OCI-M2 (cell line): ENCODE measurements around the gene MGAT3.

Source experiments
- DNase-seq: peaks from one replicate; lab custom pipeline; 2025; ENCODE audit not compliant: unreplicated experiment; lab: John Stamatoyannopoulos, UW

The MGAT3 gene

DNA sequence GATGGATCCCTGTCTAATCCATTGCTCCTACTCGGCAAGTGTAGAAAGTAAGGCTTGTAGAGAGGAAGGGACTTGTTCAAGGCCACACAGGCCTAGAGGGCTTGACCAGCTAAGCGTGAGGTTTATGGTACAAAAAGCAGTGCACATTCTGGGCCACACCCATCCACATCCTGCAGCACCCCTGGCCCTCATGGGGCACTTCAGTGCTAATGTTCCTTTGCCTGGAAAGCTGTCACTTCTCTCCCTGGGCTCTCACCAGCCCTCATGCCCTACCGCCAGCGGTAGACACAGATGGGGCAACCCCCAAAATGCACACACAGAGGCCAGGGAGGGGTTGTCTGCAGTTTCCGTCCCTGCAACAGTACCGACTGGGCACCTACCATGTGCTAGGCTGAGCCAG, 7.1 kb upstream of the MGAT3 start:
- DNase-seq = no peak

DNA sequence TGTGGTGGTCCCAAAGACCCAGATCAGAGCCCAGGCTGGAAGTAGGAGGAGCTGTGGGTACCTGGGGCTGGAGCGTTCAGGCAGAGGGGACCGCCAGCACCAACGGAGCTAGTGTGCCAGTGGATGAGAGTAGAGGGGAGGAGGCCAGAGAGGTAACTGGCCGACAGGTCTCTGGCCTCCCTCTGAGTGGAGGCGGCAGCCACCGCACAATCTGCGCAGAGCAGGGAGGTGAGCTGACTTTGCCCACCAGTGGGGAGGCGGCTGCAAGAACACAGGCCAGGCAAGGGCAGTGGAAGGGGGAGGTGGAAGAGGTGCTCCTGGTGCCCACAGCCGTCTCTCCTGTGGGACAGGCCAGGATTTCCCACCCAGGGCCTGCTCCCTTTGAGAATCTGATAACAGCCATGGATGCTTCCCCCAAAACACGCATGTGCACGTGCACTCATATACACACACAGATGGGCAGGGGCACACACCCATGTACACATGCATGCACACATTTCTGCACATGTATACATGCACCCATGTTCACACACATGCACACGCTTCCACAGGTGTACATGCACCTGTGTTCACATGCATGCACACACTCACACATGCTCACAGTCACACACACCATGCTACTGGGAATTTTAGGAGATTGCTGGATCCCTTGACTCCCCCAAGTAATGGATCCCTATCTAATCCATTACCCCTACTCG, 6.4 kb upstream of the MGAT3 start:
- no peak for DNase-seq

DNA sequence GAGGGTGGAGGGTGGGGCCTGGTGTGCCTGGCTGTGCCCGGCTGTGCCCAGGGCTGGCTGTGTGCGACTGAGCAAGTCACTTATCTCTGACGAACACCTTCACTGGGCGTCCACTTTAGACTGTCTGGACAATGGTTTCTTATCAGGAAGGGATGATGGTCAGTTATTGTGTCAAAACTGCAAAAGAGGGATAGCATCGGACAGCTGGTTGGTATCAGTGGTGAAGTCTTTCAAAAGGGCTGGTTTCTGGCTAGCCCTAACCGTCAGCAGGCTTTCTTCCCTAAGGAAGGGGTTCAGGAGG, 4.1 kb upstream of the MGAT3 start:
- DNase-seq = no peak

DNA sequence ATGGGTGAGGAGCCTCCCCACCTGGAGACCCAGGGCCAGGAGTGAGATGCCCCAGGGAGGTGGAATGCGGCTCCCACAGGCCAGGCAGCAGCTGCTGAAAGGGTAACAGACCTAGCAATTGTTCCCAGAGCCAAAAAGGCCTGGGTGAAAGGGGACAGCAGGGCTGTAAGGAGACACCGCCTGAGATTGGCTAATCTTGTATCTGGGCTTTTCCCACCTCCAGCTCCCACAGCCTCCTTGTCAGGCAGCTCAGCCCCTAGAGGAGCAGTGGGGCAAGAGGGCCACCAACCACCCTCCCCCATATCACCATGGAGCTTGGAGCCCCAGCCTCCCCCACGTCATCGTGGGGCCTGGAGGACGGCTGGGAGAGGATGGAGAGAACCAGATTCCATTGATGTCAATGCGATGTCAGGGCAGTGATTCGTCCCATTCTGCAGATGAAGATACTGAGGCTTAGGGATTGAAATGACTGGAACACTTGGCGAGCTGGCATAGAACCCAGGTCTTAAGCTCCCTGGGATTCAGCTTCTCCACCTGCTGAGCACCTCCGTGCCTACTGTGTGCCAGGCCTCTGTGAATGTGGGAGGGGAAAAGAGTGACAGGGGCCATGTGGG, 2.9 kb upstream of the MGAT3 start:
- DNase-seq = no peak

DNA sequence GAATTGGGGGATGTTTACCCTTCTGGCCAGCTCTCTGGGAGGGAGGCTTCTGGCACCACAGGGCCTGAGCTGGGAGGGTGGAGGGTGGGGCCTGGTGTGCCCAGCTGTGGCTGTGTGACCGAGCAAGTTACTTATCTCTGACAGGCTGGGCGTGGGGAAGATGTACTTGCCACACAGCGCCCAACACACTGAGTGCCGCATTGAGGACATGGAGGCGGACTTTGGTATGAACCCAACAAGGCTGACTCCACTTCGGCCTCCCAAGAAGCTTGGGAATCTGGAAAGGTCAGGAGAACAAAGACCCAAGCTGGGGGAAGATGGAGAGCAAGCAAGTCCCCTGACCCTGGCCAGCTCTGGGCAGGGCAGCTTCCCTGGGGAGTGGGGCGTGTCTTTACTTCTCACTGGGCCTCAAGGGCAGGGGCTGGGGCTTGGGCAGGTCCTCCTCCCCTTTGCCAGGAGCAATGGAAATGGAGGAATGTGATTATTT, 2.4 kb upstream of the MGAT3 start:
- no peak for DNase-seq

DNA sequence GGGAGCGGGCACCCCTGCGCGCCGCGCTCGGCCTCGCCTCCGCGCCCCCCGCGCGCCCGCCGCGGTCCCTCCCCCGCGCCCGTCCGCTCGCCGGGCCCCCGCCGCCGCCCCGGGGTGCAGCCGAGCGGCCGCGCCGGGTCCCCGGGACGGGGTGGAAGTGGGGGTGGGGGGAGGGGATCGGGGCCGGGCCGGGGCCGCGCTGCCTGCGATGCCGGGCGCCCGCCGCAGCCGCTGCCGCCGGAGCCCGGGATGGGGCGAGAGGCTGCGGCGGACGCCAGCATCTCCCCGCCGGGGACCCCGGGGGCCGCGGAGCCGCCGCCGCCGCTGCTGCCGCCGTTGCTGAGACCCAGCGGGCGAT, 365 bp downstream of the MGAT3 start:
- no peak for DNase-seq

DNA sequence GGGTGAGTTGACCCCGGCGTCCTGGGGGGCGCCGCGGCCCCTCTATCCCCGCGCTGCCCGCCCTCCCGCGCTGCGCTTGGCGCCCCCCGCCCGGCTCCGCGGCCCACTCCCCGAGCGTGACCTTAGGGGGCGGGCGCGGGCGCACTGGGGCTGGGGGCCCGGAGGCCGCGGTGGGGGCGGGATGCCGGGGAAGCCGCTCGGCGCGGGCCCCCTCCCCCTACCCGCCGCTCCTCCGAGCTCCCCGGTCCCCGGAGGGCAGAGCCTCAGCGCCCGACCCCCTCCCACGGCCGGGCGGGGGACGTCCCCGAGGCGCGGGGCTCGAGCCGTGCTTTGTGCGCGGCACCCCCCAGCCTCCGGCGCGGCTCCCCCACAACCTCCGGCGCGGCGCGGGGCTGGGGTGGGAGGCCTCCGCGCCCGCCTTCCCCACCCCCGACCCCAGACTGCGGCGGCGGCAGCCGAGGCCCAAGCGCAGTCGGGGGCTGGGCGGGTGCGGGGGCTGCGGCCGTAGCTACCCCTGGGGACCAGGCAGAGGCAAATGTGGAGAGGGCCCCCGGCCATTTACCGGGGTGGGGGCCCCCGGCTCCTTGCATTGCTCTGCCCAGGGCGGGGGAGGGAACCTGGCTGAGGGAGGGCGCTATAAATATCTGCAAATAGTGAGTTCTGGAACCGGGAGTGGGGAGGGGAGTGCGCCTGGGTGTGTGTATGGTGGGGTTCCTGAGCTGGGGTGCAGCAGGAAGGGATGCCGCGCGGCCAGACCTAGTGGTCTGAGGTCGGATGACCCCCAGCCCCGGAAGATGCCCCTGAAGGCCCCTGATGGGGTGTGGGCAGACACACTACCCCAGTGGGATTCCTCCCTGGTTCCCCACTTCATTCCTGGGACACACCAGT, 988 bp downstream of the MGAT3 start:
- DNase-seq = no peak

DNA sequence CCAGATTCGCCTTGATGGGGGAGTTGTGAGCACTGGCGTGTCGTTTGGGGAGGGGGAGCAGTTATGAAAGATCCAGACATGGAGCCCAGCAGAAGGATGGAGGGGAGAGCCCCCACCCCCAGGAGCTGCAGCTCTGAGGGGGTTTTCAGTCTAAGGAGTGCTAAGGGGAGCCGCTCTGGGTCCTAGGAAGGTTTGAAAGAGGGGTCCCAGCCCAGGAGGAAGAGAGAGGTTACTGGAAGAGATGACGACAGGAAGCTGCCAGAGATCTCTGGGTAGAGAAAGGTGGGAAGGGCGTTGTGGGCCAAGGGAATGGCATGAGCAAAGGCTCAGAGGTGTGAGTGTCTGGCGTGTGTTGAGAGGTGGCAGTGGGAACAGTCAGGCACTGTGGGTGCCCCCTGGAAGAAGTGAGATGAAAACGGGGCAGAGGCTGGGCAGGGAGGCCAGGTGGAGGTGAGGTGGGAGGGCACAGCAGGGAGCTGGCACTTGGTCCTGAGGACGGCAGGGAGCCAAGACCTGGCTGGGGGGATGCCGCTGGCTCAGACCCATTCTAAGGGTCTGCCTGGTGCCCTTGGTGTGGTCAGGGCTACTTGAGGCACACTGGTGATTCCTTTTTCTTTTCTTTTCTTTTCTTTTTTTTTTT, 1.8 kb downstream of the MGAT3 start:
- DNase-seq = no peak

DNA sequence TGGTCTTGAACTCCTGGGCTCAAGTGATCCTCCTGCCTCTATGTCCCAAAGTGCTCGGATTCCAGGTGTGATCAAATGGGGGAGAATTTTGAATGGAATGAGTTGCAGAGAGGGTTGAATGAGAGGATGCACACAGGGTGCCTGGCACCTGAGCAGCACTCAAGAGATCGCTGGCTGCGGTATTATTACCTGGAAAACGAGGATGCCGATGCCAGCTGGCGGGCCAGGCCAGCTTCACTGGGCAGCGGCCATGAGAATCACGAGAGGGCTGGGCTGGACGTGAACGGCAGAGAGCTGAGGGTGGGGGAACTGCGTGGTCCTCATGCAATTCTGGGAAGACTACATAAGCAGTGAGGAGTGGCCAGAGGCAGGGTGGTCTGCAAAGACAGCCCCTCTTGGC, 2.9 kb downstream of the MGAT3 start:
- DNase-seq = no peak

DNA sequence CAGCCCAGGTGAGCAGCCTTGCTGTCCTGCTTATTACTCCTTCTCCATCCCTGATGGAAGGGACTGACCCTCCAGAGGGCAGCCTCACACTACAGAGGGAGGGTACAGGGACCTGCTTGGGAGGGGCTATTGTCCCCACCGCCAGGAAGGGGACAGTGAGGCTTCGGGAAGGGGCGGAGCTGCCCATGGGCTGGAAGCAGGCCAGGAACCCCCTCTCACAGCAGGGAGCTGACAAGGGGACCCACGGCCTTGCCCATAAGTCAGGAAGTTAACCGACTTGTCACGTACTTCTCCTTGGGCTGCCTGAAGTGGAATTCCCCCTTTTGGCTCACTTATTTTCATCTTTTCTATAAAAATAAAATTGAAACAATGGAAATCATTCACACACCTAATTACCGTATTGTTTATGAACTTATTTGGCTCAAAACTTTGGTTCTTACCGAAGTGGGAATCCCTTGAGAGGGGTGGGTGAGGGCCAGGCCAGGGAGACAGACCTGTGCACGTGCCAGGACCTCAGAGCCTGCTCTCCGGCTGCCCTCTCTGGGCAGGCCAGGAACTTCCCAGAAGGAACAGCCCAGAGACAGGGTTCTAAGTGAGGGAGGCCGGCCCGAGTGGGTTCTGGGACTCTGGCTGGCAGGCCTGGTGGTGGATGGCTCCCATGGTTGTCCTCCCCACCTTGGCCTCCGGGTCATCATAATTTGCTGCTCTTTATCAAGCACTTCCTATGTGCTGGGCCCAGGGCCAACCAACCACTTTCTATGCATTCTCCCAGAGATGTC, 5.8 kb downstream of the MGAT3 start:
- no peak for DNase-seq

DNA sequence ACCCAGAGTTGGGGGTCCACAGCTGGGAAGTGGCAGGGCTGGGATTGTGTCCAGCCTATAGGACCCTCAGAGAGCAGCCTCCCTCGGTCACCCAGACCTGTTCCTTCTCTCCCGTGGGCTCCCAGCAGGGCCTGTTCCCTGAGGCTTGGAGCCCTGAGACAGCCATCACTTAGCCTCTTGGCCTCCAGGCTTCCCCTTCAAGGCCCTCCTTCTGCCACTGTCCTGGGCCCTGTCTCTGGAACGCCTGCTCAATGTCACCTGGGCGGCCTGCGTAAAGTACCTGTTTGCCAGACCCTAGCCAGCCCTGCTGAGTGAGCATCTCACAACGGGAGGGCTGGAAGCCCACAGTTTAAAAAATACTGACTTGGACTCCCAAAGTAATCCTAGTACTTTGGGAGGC, 6.5 kb downstream of the MGAT3 start:
- DNase-seq = no peak

DNA sequence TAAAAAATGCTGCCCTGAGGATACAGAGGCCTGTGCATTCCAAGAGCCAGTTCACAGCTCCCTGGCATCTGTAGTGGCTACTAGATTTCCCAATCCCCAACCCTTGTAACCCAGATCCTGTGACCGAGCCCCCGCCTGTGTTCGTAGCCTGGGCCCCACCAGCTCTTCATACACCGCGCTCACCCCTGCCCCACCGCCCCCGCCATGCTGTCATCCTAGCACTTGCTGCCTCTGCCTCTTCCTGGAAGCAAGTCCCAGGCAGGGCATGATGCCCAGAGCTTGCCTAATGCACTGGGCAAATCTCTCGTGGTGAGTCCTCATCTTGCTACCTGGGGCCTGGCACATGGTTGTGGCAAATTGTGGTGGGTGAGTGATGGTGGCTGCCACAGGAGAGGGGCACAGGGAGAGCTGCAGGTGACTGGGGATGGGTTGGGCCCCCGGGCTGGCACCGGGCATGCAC, 7.1 kb downstream of the MGAT3 start:
- DNase-seq = no peak

DNA sequence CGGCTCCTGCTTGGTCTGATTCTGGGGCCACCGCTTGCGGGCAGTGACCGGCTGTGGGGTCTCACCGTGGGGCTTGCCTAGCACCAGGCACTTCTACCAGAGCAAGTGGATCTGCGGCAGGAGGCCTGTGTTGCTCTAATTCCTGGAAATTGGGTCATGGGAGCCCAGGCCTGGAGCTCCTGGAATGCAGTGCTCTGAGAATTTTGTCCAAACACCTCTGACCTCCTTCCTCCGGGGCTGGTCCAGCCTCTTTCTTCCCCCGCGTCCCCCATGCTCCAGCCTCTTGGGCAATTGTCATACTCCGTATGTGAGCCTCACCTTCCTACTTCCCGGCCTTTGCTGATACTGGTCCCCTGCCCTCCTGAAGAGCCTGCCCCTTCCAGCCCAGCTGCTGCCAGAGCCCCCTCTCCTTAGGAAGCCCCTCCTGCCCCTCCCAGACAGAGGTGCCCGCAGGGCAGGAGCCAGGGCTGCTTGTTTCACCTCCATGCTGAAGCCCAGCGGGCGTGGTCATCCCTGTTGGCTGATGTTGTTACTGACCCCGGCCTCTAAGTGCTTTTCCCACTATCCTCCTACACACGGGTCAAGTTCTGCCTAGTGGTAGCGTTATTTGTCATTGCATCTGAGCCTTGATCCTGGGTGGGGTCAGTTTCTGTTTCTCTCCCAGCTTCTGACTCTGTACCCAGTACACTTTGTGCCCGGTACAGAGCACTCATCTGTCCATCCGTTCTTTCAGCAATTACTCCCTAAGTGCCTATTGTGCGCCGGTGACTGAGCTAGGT, 9.6 kb downstream of the MGAT3 start:
- no peak for DNase-seq

DNA sequence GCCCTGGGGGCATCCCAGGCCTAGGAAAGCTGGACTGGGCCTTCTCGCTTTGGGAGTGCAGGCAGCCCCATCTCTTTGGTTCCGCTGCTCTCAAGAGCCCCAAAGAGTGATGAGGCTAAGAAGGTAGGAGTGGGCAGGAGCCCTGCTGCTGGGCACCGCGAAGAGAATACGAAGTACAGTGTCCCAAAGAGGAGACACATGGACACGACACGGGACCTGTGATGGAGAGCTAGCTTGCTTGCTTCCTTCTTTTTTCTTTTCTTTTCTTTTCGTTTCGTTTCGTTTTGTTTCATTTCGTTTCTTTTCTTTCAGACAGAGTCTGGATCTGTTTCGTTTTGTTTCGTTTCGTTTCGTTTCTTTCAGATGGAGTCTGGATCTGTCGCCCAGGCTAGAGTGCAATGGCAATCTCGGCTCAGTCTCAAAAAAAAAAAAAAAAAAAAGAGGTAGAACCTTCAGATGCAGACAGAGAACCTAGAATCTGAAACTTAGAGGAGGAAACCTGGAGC, 10.6 kb downstream of the MGAT3 start:
- DNase-seq = no peak

DNA sequence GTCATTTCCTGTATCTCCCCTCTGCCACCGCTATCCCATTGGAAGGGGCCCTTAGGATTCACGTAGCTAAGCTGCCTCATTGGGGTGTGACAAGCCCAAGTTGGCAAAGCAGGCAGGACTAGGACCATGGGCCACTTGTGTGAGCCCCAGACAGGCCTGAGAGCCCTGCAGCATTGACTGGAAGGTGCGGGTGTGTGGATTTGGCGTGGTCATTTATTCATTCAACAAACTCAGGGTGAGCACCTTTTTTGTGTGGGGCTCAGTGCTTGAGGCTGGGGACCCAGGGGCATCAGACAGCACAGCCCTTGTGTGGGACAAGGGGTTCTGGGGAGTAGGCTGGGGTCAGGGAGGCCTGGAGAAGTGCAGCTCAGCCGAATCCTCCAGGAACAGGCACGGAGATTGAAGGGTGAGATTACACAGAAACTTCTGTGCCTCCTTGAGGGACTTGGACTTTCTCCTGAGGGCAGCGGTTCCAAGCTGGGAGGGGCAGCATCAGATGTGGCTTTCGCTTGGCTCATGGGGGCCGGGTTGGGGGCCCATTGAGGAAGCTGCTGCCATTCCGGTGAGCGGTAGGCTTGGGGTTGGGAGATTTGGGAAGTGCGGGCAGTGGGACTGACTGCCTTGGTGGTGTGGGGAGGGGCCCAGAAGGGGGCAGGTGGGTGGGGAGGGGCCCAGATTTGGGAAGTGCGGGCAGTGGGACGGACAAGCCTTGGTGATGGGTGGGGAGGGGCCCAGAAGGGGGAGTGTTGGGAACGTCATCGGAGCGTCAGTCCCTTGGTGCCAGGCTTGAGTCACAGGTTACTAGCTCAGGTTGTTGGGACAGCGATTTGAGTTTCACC, 11.9 kb downstream of the MGAT3 start:
- DNase-seq = no peak

DNA sequence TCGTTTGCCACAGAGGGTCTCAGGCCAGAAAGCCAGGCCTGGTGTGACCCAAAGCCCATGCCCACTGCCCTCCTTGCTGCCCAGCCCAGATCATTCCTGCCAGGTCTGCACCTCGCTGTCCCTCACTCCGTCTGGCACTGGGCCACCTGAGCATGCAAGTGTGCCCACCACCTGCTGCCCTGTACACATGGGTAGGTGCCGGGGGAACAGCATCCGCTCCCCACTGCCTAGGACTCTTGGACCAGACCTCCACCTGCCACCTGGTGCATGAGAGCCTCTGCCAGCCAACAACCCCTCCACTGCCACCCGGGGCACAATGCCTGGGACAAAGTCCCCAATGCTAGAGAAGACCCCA, 12.5 kb downstream of the MGAT3 start:
- DNase-seq = no peak

DNA sequence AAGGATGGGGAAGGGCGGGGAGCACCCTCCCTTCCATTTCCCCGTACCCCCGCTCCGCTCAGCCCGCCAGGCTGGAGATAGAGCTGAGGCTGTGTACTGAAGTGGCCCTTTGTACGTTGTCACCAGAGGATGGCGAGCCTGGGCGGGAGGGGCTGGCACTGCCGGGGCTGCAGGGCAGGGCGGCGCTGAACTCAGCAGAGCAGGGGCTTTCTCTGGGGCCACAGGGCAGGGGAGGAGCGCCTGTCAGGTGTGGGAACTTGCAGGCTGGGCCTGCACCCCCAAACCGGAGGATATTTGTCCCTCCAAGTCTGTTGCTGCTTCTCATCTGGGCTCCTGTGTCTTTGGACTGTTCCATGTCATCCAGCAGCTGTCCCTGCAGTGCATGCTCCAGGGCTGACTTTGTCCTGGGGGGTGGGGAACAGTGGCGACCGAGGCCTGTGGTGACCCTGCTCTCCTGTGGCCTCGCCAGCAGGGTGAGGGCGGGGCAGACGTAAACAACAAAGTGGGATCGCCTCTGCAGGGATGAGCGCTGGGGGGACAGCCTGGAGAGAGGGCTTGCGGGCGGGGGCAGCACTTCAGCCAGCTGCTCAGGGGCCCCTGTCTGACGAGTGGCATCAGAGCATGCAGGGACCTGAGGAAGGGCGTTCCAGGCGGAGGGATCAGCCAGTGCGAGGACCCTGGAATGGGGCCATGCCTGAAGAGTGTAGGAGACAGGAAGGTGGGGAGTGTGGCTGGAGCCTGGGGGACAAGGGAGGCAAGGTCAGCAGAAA, 13.1 kb downstream of the MGAT3 start:
- no peak for DNase-seq
